Renal cortex interstitium (tissue), 11 donors: Measurements from ENCODE around the gene TMEM89. TPM values are rescaled to one million over a fixed set of nuclear protein-coding genes. Genes with fewer than 3 reads are reported as not detected.

Experiments
- DNase-seq, 11 donors: peaks; one replicate each; pipeline ENCODE4 v3.0.0-alpha.2; 2013; ENCODE audit warnings: low read depth in 9 of 11, low spot score in 4 of 11; ENCODE audit errors: extremely low read depth in 1 of 11
- polyA plus RNA-seq, 3 donors: library from polyadenylated mRNA; unstranded; fragments of 120-200 nt; gene quantifications; one replicate each; pipeline ENCODE4 v1.2.1, GENCODE V29; 2013; ENCODE audit not compliant: insufficient read length in 3 of 3

Gene TMEM89
- polyA plus RNA-seq, 3 donors, result 0.30 TPM; not detected in 2

DNA sequence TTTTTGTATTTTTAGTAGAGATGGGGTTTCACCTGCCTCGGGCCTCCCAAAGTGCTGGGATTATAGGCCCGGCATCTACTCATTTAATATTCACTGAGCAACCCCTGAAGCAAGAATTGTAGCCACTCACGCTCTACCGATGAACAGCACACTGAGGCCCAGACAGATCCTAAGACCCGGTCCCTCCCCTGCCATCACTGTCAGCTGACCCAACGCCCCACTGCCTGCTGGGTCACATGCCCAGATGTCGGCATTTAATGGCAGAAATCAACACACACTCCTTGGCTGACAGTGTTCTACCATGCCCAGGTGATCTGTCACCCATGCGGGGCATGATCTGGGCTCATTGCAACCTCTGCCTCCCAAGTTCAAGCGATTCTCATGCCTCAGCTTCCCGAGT is 3.2 kb upstream of the TMEM89 start:
- no peak for DNase-seq

- DNase-seq, result peak in 1 of 11 donors; percentile 15
These were observed 2.4 kb upstream of the TMEM89 start for GRCh38 chr3:48623851-48624547.

DNA sequence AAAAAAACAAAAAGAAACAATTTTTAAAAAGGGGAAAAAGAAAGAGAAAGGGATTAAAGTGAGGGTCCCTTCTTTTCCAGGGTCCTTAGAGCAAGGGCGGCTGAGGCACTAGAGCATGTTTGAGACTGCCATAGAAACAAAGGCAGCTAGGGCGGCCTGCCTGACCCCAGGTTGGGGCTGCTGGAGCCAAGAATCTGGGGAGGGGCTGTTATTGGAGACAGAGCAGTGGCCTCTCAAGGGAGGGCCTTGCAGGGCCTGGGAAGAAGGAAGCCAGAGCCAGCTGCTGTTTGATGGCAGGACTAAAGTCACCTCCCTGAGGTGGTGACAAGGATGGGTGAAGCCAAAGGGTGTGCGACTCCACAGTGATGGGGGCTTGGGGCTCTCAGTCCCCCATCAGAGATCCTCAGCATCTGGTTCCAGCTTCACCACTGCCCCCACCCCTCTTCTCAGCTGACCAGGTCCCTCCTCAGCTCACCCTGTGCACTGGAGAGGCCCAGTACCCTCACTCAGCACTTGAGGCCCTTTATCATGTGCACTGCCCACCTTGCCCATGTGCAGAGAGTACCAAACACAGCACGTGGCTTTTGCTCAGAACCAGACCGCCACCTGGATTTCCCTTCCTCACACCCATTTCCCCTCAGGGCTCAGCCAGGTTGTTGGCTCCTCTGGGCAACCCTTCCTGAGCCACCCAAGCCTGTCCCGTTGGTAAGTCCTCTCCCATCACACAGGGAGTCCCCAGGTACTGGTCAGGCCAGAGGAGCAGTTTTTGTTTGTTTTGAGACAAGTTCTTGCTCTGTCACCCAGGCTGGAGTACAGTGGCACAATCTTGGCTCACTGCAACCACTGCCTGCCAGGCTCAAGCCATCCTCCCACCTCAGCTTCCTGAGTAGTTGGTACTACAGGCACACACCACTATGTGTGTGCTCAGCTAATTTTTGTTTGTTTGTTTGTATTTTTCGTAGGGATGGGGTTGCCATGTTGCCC is 1.7 kb downstream of the TMEM89 start:
- DNase-seq, result no peak

DNA sequence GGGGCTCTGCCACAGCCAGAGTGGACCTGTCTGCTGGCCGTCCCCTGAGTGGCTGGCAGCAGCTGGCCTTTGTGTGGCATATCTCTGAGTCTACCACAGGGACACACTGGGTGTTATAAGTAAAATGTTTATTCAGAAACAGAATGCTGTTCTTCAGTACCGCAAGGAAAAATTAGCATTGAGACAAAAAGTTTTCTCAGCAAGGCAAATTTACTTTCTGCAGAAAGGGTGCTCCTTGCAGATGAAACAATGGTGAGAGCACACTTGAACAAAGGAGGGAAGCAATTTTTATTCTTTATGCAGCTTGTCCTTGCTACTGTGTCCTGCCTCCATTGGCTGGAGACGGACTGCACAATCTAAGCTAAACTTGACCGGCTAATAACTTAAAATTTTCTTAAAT is 4.0 kb downstream of the TMEM89 start:
- no peak for DNase-seq

DNA sequence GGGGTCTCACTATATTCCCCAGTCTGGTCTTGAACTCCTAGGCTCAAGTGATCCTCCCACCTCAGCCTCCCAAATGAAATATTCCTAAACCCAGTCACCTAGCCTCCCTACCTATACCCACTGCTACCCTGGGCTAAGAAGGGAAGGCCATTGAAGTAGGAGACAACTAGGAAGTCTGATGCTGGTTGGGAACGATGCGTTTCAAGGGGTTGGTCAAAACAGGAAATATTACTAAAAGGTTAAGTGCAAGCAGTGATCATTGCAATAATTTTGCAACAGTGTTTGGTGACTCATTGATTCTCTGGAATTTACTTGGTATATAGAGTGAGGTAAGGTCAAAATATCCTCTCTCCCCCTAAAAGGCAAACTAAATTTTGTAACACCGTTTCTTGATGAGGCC is 7.5 kb downstream of the TMEM89 start:
- no peak for DNase-seq

GRCh38 chr3:48612309-48612708 is 9.3 kb downstream of the TMEM89 start:
- DNase-seq, result no peak

GRCh38 chr3:48609088-48610005 is 12.2 kb downstream of the TMEM89 start, which contains the start of gene UQCRC1:
Gene UQCRC1, minus strand, starts transcription at chr3:48609646. Its CDS starts 26 bp downstream, at chr3:48609620.
- peak; percentile 77 to 92 (median 90) for DNase-seq

GRCh38 chr3:48607519-48607918 is 14.1 kb downstream of the TMEM89 start:
- no peak for DNase-seq

GRCh38 chr3:48601622-48601994 is 20.0 kb downstream of the TMEM89 start:
- DNase-seq, result no peak

DNA sequence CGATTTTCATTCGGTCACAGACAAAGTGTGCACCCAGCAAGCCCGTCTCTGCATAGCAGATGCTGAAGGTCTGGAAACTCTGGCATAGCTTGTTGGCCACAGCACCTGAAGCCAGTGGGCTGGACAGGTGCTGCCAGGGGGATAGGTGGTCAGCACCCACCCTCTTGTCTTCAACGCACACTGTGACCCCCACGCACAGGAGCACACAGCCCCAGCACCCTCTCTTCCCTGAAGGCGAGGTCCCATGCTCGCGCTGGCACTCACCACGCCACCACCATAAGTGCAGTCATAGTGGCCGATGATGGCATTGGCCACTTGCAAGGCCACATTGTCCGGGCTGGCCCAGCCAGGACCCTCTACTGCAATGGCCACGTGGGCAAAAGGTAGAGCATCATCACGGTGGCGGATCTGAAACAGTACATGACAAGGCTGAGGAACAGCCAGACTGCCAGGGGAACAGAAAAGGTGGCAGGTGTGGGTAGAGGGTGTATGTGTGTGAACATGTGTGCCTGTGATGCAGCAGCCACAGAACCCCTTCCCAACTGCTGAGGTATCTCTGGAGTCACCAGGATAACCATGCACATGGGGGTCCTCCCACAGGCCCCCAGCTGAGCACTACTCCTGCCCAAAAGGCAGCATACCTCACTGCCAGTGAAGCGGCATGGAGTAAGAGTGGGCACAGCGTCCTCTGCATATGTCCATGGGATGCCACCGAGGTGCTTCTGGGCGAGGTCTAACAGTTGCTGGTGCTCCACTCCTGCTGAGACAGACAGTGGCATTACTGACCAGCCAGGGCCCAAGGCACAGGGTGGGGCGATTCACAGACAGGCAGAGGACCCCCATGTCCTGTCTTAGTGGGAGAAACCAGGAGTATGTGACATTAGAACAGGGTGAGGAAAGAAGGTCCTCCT is 20.6 kb downstream of the TMEM89 start:
- no peak for DNase-seq

DNA sequence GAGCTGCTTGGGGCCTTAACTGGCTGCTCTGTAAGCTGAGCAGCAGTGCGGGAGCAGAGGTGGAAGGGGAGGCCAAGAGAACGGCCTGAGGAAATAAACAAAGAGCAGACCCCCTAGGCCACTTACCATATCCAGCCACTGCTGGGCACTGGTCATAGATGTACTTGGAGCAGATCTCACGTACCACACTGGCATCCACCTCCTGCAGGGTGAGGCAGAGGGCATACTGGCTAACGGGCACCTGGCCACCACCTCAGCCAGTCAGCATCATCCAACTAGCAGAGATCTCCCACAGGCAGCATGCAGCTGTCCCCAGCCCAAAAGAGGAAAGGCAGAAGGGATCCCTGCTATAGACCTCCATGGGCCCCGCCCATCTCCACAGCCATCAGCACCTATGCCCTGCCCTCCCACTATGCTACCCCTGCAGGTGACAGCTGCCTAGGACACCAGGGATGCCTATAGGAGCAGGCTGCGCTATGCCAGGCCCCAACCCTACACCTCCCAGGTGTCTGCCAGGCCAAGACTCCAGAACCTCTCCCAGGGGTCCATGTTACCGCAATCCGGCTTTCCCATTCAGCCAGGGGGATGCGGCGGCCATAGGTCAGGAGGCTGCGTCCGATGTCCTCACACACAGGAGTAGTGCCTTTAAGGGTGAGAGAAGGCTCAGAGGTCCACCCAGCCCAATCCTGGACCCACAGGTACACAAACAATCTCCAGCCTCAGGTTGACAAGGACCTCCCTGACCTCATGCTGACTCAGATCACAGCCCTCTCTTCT is 21.9 kb downstream of the TMEM89 start:
- DNase-seq, result no peak

DNA sequence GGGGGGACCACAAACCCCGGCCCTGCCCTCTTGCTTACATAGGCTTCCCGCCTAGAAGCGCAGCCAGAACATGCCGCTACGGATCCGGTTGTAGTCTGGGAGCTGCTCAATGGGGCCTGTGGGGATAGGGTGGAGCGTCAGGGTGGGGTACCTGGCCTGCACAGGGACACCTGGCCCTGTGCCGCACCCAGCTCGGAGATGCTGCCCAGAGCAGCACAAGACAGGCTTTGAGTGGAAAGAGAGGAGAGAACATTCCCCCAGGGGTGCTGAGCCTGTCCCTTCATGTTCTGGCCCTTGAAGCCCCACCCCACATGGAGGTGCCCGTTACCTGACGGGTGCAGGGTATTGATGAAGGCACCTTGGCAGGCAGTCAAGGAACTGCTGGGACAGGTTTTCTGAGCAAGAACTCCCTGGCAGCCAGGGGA is 22.5 kb downstream of the TMEM89 start:
- no peak for DNase-seq

DNA sequence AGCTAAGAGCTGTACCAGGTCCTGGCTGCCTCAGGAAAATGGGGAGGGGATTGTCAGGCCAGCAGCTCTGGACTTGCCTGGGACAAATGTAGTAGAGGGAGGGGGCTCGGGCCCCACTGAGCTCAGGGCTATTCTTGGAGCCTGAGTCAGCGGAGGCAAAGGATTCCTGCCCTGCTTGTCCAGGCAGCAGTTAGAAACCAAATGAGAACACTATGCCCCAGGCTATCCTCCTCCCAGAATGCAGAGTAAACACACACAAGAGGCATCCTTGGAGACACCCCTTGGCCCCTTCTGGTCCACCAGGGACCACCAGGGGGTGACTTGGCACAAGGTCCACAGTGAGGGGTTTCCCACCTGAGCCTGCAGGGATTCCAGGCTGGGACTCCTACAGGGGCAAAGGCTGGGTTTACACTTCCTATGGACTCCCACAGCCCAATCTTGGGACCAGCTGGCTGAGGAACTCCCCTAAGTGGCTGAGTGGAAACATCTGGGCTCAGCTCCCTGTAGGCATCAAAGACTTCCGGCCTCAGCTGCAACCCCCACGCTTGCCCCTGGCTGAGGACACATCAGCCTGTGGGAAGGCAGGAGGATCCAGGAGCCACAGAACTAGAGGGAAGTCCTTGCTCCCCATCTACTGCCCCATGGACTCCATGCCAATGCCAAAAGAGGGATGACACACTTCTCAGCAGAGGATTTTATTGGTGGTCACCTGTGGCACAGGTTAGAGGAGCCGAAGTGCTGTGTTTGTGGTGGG is 23.1 kb downstream of the TMEM89 start:
- peak in 10 of 11 donors; percentile 63 to 86 (median 78) for DNase-seq

DNA sequence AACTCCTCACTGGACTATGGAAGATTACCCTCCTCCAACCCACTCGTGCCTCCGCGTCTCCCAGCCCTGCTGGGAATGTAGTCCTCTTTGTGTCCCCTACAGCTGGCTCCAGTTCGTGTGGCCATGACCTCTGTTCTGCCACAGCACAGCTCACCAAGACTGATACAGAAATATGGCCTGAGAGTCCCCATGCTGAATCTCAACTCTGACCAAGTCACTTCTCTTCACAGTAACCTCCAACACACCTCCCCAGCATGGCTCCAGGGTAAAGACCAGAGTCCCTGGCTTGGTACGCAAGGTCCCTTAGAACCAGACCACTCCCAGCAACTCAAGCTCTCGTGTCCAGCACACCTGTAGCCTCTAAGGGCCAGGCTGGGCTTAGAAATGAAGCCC is 24.2 kb downstream of the TMEM89 start:
- no peak for DNase-seq

DNA sequence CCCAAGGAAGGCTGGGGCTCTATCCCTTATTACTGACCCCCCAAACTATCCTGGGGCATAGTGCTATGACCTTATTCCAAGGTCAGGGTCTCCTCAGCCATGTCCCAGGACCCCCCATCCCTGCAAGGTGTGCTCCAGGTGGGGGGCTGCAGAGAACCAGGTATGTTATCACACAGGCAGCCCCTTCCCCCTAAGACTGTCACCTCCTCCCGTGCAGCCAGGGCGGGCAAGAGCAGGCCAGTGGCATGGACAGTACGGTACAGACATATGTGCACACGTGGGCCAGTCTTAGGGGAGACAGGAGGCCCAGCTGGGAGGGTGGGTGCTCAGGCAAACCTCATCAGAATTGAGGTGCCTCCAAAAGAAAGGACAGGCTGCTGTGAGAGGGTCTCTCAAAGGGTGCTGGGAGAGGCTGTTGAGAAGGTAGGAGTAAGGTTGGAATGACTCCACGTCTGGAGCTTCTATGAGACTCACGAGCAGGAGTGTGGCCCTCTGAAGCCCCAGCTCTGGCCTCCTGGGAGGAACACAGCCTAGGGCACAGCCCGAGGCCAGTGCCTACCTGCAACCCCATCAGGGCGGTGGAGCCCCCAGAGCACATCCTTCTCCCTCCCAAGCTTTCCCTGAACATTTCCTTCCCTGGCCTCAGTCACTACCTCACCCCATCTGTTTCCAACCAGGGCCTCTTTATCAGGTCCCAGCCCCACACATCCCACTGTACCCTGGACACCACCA is 24.7 kb downstream of the TMEM89 start:
- no peak for DNase-seq

GRCh38 chr3:48596157-48596556 is 25.4 kb downstream of the TMEM89 start:
- no peak for DNase-seq
